HuH-7 (cell line): Measurements from ENCODE around the gene GPC1.
"Not testable (repeated sequence)": the region's sequence is repeated elsewhere in the genome, so short reads cannot be mapped to it uniquely, and the experiment has no call there.

Experiments used
- DNase-seq: peaks from one replicate; pipeline ENCODE4 v3.0.0; 2011; ENCODE audit warnings: low spot score

The GPC1 gene

GRCh38 chr2:240435457-240435947 lies at the start of gene GPC1:
Gene GPC1, plus strand, starts transcription at chr2:240435663. Its CDS starts 256 bp downstream, at chr2:240435919.
- DNase-seq: no peak

GRCh38 chr2:240386326-240386725 lies 49.1 kb upstream of the GPC1 start:
- no peak for DNase-seq

GRCh38 chr2:240386743-240387142 lies 48.7 kb upstream of the GPC1 start:
- DNase-seq: not testable (repeated sequence)

GRCh38 chr2:240387325-240387668 lies 48.2 kb upstream of the GPC1 start:
- DNase-seq: no peak

- DNase-seq: no peak
These were observed 47.6 kb upstream of the GPC1 start for GRCh38 chr2:240387669-240388358.

GRCh38 chr2:240388471-240389301 lies 46.8 kb upstream of the GPC1 start:
- no peak for DNase-seq

GRCh38 chr2:240389302-240389805 lies 46.1 kb upstream of the GPC1 start:
- no peak for DNase-seq

GRCh38 chr2:240390091-240391073 lies 45.1 kb upstream of the GPC1 start:
- no peak for DNase-seq

GRCh38 chr2:240391111-240392051 lies 44.1 kb upstream of the GPC1 start:
- no peak for DNase-seq

GRCh38 chr2:240392084-240392947 lies 43.1 kb upstream of the GPC1 start:
- no peak for DNase-seq

GRCh38 chr2:240392948-240393830 lies 42.3 kb upstream of the GPC1 start:
- no peak for DNase-seq

GRCh38 chr2:240393831-240394410 lies 41.5 kb upstream of the GPC1 start:
- no peak for DNase-seq

GRCh38 chr2:240394549-240394948 lies 40.9 kb upstream of the GPC1 start:
- no peak for DNase-seq

- no peak for DNase-seq
These were observed 40.0 kb upstream of the GPC1 start for GRCh38 chr2:240395448-240395847.

GRCh38 chr2:240395896-240396622 lies 39.4 kb upstream of the GPC1 start:
- no peak for DNase-seq

- no peak for DNase-seq
These were observed 38.6 kb upstream of the GPC1 start for GRCh38 chr2:240396623-240397541.

GRCh38 chr2:240397542-240397916 lies 37.9 kb upstream of the GPC1 start:
- no peak for DNase-seq
